ENCODE results near the gene TSPAN14.

GRCh38 chr10:80491251-80492102 is 37.4 kb downstream of the TSPAN14 start:
- TF ChIP-seq CTCF (conservative IDR thresholded peaks at IDR 0.05; ENCODE audit: low read length): no peak
- TF ChIP-seq EZH2phosphoT487 (IDR thresholded peaks at IDR 0.05; ENCODE audit: borderline replicate concordance, low read depth, low read length): no peak
